DMS53 treated with DMSO at 0.1 percent for 48 hours (cell line): ENCODE results near the gene DPP10.
"Not testable (repeated sequence)": the region's sequence is repeated elsewhere in the genome, so short reads cannot be mapped to it uniquely, and the experiment has no call there.

Experiments used
- DNase-seq: peaks from one replicate; lab custom pipeline; 2025; ENCODE audit not compliant: unreplicated experiment; lab: John Stamatoyannopoulos, UW

Gene DPP10

GRCh38 chr2:114937366-114937930, 495.0 kb downstream of the DPP10 start:
- no peak for DNase-seq

DNA sequence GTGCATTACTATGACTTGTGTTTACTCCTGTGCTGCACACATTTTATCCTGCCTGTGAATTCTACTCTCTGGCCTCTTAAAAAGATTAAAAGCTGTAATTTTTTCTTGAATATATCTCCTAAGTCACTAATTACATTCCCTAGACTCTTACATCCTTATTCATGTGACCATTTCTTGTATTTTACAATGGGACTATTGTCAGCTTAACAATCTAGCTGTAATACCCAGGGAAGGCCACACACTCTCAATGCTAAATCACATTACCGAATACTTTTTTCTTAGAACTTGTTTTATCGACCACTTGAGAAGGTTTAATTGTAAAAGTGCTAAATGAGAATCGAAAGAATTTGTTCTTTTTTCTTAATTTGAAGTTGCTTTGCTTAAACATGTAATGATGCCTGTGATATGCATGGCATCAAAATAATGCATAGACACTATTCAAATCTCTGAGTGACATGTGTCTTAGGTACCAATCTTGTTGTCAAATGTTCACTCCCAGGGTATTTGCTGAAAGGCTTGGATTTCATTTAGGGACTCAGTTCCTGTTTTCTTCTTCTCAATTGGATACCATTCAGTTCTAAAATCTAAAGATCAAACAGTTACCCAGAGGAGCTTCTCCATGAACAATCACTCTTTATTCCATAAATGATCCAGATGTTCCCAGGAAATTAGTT, 498.5 kb downstream of the DPP10 start:
- no peak for DNase-seq

GRCh38 chr2:114949228-114949804, 506.9 kb downstream of the DPP10 start:
- no peak for DNase-seq

- DNase-seq, result no peak
These were observed 517.9 kb downstream of the DPP10 start for GRCh38 chr2:114960389-114960788.

GRCh38 chr2:114962532-114962931, 520.1 kb downstream of the DPP10 start:
- no peak for DNase-seq

- peak; percentile 40 for DNase-seq
These were observed 526.4 kb downstream of the DPP10 start for GRCh38 chr2:114968748-114969400.

DNA sequence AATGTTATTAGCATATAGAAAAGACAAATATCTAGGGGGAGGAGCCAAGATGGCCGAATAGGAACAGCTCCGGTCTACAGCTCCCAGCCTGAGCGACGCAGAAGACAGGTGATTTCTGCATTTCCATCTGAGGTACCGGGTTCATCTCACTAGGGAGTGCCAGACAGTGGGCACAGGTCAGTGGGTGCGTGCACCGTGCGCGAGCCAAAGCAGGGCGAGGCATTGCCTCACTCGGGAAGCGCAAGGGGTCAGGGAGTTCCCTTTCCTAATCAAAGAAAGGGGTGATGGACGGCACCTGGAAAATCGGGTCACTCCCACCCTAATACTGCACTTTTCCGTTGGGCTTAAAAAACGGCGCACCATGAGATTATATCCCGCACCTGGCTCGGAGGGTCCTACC, 561.9 kb downstream of the DPP10 start:
- not testable (repeated sequence) for DNase-seq

DNA sequence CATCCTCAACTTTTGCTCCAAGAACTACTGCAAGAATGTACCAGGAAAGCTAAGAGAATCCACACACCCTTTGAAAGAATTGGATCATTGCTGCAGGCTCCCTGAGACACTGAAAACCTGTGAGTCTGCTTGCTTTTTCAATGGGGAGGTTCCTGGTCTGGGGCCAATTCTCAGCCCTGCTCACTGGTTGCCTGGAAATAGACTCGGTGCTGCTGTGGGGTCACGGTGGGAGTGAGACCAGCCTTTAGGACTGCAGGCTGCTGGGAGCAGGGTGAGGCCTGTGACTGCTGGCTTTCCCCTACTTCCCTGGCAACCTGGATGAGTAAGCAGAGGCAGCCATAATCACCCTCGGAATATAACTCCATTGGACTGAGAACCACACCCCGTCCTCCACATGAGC, 569.3 kb downstream of the DPP10 start:
- no peak for DNase-seq

DNA sequence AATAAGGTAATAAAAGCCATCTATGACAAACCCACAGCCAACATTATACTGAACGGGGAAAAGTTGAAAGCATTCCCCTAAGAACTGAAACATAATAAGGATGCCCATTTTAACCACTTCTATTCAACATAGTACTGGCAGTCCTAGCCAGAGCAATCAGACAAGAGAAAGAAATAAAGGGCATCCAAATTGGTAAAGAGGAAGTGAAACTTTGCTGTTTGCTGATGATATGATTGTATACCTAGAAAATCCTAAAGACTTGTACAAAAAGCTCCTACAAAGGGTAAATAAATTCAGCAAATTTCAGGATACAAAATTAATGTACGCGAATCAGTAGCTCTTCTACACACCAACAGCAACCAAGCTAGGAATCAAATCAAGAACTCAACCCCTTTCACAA, 579.6 kb downstream of the DPP10 start:
- not testable (repeated sequence) for DNase-seq

- DNase-seq, result no peak
These were observed 592.4 kb downstream of the DPP10 start for GRCh38 chr2:115034801-115035200.

DNA sequence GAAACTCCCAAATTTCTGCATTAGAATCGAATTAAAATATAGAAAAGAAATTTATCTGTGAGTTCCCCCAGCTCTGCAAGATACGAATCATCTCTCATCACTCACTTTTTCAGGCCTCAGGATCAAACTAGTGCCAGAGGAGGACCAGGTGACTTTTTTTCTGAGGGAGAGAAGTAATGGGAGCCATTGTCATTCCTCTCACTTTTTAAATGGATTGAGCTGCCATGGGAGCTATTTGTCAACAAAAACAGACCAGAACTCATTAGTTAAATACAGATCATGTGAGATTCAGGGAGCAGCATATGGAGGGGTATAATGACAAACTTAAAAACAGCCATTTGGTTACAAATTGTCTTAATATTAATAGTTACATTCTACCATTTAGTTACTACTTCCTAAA, 594.4 kb downstream of the DPP10 start:
- no peak for DNase-seq

DNA sequence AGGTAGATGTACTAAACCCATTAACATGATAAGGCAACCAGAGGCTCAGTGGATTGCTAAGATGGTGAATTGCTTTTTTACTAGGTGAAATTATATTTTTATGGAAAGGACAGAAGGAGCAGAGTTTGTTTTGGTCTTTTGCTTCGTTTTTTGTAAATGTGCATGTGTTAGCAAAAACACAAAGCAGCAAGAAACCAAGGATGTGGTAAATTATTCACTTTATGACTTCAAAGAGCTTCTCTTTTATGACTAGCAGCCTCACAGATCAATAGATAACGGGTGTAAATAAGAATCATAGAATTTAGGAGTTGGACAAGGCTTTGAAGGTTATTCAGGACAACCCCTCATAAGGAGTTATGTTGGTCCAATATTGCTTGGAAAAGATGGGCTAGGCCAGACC, 615.0 kb downstream of the DPP10 start:
- no peak for DNase-seq

- DNase-seq, result no peak
These were observed 627.6 kb downstream of the DPP10 start for GRCh38 chr2:115070002-115070401.

GRCh38 chr2:115071534-115071933, 629.1 kb downstream of the DPP10 start:
- DNase-seq, result no peak

DNA sequence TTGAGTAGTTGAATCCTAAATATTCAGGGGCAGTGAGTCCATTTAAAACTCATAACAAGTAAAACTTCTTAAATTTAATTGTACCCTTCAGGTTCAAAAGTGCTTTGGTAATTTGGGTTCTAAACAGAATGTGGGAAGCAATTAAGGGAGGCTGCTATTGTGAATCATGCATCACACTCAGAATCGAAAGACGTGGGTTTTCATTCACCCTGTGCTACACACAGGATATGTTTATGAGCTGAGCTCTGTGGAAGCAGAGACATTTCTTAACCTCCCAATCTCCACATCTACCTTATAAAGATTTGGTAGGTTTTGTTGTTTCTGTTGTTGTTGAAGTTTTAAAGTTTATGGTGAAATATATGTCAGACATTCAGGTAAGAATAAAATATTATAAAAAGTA, 633.4 kb downstream of the DPP10 start:
- no peak for DNase-seq

DNA sequence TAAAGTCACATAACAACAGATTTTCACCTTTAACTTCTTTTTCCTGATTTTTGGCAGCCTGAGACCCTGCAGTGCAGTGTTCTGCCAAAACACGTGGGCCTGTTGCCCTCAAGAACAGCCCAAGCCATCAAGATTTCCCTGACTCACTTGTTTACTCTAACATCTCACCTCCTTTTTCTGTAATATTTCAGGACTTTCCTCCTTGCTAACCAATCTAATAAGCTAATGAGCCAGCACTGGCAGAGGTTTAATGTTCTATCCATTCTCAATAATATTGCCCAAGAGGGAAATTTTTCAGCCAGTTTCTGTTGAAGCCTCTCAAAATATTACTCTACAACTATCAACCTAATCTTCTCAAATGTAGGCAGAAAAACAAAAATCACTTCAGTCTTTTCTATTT, 635.2 kb downstream of the DPP10 start:
- DNase-seq, result no peak

DNA sequence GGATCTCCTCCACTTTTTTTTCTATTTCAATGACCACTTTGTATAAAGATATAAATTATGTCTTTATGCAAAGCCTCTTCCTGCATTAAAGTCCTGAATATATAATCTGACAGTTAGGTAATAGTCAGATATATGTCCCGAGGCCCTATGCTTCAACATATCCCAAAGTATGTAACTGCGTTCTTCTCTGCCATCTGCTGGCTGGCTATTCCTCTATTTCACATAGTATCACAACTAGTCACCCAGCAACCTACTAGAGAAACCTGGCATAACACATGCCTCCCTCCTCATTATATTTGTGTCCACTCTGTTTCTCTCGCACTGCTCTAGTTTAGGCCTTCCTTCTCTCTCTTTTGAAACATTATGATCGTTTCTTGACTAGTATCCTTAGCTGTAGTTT, 640.8 kb downstream of the DPP10 start:
- DNase-seq, result peak; percentile 33

DNA sequence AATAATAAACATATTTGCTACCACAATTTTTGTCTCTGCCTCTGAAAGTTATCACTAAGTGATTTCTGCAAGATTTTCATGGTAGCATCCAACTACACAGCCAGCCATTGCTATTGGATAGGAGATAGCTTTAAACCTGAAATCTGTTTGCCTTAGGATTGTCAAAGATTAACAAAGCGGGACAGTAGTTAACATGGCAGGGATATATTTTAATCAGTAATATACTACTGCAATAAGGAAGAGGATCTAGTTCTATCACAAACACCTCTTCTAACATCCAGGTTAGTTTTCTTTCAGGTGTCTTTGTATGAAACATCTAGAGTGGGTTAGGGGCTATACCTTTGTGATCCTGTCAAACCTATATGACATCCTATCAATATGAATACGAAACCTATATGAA, 641.3 kb downstream of the DPP10 start:
- DNase-seq, result no peak

- no peak for DNase-seq
These were observed 642.0 kb downstream of the DPP10 start for GRCh38 chr2:115084446-115084845.

GRCh38 chr2:115086051-115086620, 643.7 kb downstream of the DPP10 start:
- DNase-seq, result not testable (repeated sequence)

GRCh38 chr2:115094441-115094840, 652.0 kb downstream of the DPP10 start:
- no peak for DNase-seq

DNA sequence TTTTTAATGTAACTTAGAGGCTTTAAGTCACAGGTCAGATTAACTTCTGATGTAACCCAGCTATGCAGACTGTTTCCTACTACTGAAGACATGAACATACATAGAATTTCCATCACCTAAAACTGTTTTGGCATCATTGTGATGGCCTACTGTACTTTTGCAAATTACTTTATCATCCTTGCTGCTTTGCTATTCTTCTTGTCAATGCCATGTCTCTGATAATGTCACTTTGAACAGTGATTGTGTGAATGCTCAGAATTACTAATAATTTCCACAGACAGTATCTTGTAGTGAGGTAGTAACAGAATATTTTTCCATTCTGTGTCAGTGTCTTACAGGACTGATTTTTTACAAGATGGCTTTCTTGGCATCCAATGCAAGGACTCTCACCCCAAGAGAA, 663.5 kb downstream of the DPP10 start:
- no peak for DNase-seq
